ENCODE measurements around the gene KLHL3. TPM values are rescaled to one million over a fixed set of nuclear protein-coding genes. Genes with fewer than 3 reads are reported as not detected.

Gene KLHL3
- total RNA-seq, 1 experiment from 2014 or later: 13.6 TPM

DNA sequence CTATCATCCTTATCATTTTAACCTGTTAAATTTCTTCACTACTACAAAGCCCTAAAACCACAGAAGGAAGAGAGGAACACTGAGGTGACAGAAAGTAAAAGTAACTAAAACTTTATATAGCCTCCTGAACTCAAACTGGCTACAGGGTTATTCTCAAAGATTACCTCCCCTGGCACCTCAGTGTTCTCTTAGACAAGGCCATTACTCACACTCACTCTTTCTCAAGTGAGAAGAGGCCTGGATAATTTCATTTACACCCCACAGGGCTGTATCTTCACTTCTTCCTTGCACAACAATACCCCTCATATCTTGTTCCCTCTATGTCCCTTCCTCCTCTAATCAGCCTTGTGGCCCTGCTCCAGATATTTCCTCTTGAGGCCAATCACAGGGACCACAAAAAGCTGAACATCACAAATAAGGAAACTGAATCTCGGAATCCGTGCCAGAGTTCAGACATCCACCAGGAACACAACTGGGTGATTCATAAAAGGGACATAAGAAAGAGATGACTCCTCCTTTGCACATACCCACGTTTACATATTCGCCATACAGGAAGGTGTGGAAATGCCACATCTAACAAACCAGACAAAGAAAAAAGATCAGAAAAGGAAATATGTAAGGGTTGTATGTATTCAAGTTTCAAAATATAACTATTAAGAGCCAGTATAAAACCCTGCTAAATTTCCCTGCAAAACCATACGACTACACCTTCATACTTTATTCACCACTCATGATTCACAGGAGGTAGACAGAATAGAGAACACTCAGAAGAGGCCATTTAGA lies 1.7 kb upstream of the KLHL3 start:
- no peaks in the 10 kb centered on the region for H3K27me3 ChIP-seq (ENCODE audit: insufficient read depth, low read depth)
- H4K20me1 ChIP-seq (ENCODE audit: insufficient read depth): no peaks in the 10 kb centered on the region
- no TSS peak for BruUV-seq (replicated peaks)
- H3K36me3 ChIP-seq (ENCODE audit: low read depth): no peaks in the 10 kb centered on the region
- H3K79me2 ChIP-seq (ENCODE audit: low read depth): no peaks in the 10 kb centered on the region
- TF ChIP-seq CTCF (conservative IDR thresholded peaks at IDR 0.05) (no peak), EZH2 (IDR thresholded peaks at IDR 0.05; ENCODE audit: low read depth) (no peak)
- H3F3A ChIP-seq (ENCODE audit: insufficient read depth, low read depth): peaks cover 24% of the 10 kb centered on the region
- H3K4me1 ChIP-seq (replicated peaks; ENCODE audit: insufficient read depth): peaks cover 50% of the 10 kb centered on the region
- H2AFZ ChIP-seq: no peak overlapping the region
- intact Hi-C loops (cut with micrococcal nuclease; ENCODE audit: unreplicated experiment): loop anchor here (2.0 to 10.0 kb wide), 3 partner anchors 109 to 933 kb away; no protein-coding TSS in a partner anchor
- no peaks in the 10 kb centered on the region for H3K9me2 ChIP-seq (ENCODE audit: insufficient read depth)
- H3K27ac ChIP-seq: peak overlapping the region; percentile 81
- CTCF ChIA-PET: no interaction called here
- POLR2A ChIA-PET (ENCODE audit: unreplicated experiment): no interaction called here
- peak; percentile 33 to 94 for DNase-seq
- peaks cover 13% of the 10 kb centered on the region; the same call in 1 of the 2 replicates for H3K9me3 ChIP-seq (ENCODE audit: insufficient read depth, low read depth)
- peak overlapping the region; percentile 58 for H3K4me2 ChIP-seq
- H3K4me3 ChIP-seq: no peak overlapping the region

DNA sequence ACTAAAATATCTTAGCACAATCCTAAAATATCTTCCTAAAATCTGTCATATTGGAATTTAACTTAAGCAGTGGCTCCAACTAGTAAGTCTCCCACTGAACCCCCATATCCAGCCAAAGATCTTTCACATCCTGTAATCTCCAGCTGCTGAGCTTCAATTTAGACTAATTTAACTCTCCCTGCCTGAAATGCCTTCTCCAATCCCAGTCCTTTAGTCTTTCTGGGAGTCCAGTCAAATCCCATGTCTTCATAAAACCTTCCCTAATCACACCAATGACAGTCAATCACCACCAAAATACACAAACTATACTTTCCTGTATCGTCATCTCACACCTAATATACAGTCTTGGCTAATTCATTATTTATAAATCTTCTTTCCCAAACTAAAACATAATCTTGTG lies 607 bp upstream of the KLHL3 start:
- Histone ChIP-seq H3K79me2 (ENCODE audit: low read depth) (no peaks in the 10 kb centered on the region), H3K4me3 (peak overlapping the region; percentile 51; the same call in 1 of the 2 replicates), H3K9me2 (ENCODE audit: insufficient read depth) (no peaks in the 10 kb centered on the region), H3F3A (ENCODE audit: insufficient read depth, low read depth) (peaks cover 24% of the 10 kb centered on the region), H3K27me3 (ENCODE audit: insufficient read depth, low read depth) (no peaks in the 10 kb centered on the region), H2AFZ (peak overlapping the region; percentile 75; the same call in 1 of the 2 replicates), H3K4me1 (replicated peaks; ENCODE audit: insufficient read depth) (peaks cover 52% of the 10 kb centered on the region), H3K36me3 (ENCODE audit: low read depth) (no peaks in the 10 kb centered on the region), H3K4me2 (peak overlapping the region; percentile 78), H3K27ac (no peak overlapping the region; the same call in 1 of the 2 replicates), H4K20me1 (ENCODE audit: insufficient read depth) (no peaks in the 10 kb centered on the region), H3K9me3 (ENCODE audit: insufficient read depth, low read depth) (peaks cover 13% of the 10 kb centered on the region; the same call in 1 of the 2 replicates)
- CTCF ChIA-PET: interaction anchor here (0.5 to 2.1 kb wide), 2 partner anchors 14 to 76 kb away, joined by 7 read pairs; no protein-coding TSS in a partner anchor
- BruUV-seq (replicated peaks): no TSS peak
- TF ChIP-seq CTCF (conservative IDR thresholded peaks at IDR 0.05) (no peak), EZH2 (IDR thresholded peaks at IDR 0.05; ENCODE audit: low read depth) (no peak)
- intact Hi-C loops (cut with micrococcal nuclease; ENCODE audit: unreplicated experiment): loop anchor here (2.0 to 10.0 kb wide), 3 partner anchors 108 to 932 kb away; no protein-coding TSS in a partner anchor
- POLR2A ChIA-PET (ENCODE audit: unreplicated experiment): interaction anchor here (0.5 kb wide), 1 partner anchor 30 kb away, joined by 4 read pairs; no protein-coding TSS in a partner anchor
- DNase-seq: no peak

DNA sequence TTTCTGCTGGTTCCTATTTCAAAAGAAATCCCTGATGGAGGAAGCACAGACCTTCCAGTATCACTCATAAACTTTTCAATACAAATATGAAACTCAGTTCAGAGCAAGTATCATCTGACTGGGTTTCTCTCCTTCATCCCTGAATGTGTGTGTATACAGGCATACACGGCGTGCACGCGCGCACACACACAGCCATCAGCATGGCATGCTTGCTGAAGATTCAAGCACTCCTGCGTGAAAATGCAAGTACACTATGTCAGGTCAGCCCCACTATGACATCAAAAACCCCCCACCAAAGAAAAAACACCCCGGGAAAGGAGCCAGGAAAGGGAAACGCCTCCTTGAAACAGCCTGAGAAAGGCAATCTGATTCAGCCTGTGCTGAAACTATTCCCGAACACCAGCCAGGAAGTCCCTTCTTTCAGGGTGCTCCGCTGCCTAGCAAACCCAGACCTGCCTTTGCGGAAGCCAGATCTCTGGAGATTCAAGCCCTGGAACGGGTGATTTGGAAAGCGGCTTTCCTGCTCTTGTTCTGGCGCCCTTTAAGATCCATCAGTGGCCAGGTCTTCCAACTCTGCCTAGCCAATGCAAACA lies 831 bp downstream of the KLHL3 start:
- Histone ChIP-seq H3K4me1 (replicated peaks; ENCODE audit: insufficient read depth) (peaks cover 52% of the 10 kb centered on the region), H4K20me1 (ENCODE audit: insufficient read depth) (no peaks in the 10 kb centered on the region), H3K4me2 (peak overlapping the region; percentile 78), H3K27ac (peak overlapping the region; percentile 28; the same call in 1 of the 2 replicates), H2AFZ (peak overlapping the region; percentile 75), H3K36me3 (ENCODE audit: low read depth) (no peaks in the 10 kb centered on the region), H3K79me2 (ENCODE audit: low read depth) (no peaks in the 10 kb centered on the region), H3K27me3 (ENCODE audit: insufficient read depth, low read depth) (no peaks in the 10 kb centered on the region), H3F3A (ENCODE audit: insufficient read depth, low read depth) (peaks cover 24% of the 10 kb centered on the region), H3K9me2 (ENCODE audit: insufficient read depth) (no peaks in the 10 kb centered on the region), H3K4me3 (peak overlapping the region; percentile 51; the same call in 1 of the 2 replicates), H3K9me3 (ENCODE audit: insufficient read depth, low read depth) (peaks cover 13% of the 10 kb centered on the region; the same call in 1 of the 2 replicates)
- BruUV-seq (replicated peaks): no TSS peak
- ChIA-PET CTCF (interaction anchor here (2.1 kb wide), 1 partner anchor 75 kb away, joined by 7 read pairs; no protein-coding TSS in a partner anchor), POLR2A (ENCODE audit: unreplicated experiment) (interaction anchor here (0.6 to 0.8 kb wide), 4 partner anchors 13 to 960 kb away, joined by 3 to 14 read pairs (median 5); no protein-coding TSS in a partner anchor)
- no peak for TF ChIP-seq EZH2 (IDR thresholded peaks at IDR 0.05; ENCODE audit: low read depth)
- no peak for TF ChIP-seq CTCF (conservative IDR thresholded peaks at IDR 0.05)
- peak in 1 of 2 experiments; percentile 22 for DNase-seq
- intact Hi-C loops (cut with micrococcal nuclease; ENCODE audit: unreplicated experiment): loop anchor here (10.0 kb wide), 2 partner anchors 410 to 930 kb away; no protein-coding TSS in a partner anchor

Data from PC-9 (cell line).